HG02623 (cell line): ENCODE results near the gene GPR158.

Source experiments
- ATAC-seq: cut with Tn5 transposase; IDR thresholded peaks from one replicate; pipeline ENCODE4 v1.9.1; 2021; ENCODE audit warnings: moderate library complexity; ENCODE audit not compliant: unreplicated experiment

Gene GPR158

DNA sequence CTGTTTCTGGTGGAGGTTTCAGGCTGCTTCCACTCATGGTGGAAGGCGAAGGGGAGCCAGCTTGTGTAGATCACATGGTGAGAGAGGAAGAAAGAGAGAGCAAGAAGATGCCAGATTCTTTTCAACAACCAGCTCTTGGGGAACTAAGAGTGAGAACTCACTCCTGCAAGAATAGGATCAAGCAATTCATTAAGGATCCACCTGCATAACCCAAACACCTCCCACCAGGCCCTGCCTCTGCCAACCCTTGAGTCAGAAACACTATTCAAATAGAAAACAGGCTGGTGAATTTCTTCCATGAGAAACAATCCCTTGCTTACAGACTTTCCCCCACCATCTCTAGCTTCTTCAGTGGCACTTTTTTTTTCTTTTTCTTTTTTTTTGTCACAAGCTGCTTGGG, 317.2 kb downstream of the GPR158 start:
- no peak for ATAC-seq

DNA sequence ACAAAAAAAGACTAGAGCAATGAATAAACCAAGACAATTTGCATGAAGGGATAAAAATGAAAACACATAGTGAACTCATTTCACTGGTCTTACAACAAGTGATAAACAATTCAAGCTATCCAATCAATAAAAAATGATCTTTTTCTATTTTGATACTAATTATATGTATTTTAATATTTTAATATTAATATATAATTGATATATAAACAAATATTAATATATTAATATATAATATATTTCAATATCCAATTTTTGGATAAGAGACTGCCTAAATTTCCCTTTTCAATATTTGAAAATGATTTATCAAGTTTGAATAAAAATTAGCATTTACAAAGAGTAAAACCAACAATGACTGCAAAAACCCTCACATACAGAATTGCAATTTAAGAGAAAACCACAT, 317.9 kb downstream of the GPR158 start:
- ATAC-seq = no peak

DNA sequence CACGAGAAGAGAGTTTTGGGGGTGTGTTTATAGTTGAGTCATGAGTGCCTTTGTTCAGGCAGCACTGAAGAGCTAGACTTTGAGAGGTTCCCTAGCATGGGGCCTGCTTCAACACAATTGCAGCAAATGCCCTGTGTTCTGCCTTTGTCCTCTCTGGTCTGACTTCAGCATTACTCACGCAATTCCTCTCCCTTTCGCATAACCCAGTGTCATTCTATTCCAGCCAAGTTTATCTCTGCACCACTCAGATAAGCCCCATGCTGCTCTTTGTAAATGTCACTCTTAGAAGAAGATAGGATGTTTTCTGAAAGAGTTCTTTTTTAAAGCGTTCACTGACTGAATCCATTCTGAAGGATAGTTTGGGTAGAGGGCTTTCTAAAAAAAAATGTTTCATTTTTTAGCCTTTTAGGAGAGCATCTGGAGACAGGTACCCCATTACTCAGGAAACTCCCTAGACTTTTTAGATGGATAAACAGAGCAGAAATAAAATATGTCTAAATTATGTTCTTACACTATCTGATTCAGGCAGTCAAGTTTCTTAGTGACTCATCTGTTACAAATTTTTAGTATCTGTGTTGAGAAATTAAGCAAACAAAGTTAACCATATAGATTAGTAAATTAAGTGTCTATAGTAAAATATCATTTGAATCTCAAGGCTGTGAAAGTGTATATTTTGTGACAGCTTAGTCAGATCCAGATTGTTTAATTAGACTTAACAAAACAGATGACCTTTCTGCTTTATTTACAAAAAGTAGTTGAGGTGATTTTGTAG, 318.5 kb downstream of the GPR158 start:
- no peak for ATAC-seq

- no peak for ATAC-seq
Measured at GRCh38 chr10:25497246-25497645, 322.4 kb downstream of the GPR158 start.

- ATAC-seq = no peak
Measured at GRCh38 chr10:25498645-25499044, 323.8 kb downstream of the GPR158 start.

GRCh38 chr10:25501912-25502311, 327.1 kb downstream of the GPR158 start:
- no peak for ATAC-seq

GRCh38 chr10:25502453-25502852, 327.7 kb downstream of the GPR158 start:
- ATAC-seq = no peak

GRCh38 chr10:25504306-25504705, 329.5 kb downstream of the GPR158 start:
- ATAC-seq = no peak

DNA sequence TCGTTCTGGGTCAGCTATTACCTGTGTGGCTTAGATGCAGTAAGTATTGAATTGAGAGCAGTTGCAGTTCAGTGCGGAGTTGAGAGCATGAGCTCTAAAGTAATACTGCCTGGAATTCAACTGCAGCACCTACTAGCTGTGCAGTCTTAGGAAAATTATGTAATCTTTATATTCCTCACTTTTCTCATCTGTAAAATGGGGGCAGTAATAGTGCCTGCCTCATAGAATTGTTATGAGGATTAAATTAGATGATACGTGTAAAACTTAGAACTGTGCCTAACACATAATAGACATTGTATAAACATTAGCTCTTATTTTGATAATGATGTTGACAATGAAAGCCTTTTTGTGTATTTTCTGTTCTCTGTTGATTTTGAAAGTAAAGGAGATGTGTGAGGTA, 330.0 kb downstream of the GPR158 start:
- ATAC-seq = no peak

DNA sequence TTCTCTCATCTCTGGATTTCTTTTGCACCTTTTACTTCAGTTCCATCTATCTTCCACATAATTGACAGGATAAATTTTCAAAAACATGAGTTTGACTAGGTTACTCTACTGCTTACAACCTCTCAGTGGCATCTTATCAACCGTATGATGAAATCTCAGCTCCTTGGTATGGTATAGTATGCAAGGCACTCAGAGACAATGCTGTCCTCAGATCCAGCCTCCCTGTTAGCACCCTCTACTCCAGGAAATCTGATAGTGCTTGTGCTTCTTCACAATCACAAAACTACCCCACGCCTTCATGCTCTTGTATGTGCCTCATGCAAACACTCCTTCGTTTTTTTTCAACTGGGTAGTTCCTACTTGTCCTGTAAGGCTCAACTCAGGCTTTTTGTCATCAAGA, 330.7 kb downstream of the GPR158 start:
- ATAC-seq = no peak

- ATAC-seq = no peak
Measured at GRCh38 chr10:25506821-25507335, 332.1 kb downstream of the GPR158 start.

GRCh38 chr10:25508112-25508815, 333.5 kb downstream of the GPR158 start:
- no peak for ATAC-seq

DNA sequence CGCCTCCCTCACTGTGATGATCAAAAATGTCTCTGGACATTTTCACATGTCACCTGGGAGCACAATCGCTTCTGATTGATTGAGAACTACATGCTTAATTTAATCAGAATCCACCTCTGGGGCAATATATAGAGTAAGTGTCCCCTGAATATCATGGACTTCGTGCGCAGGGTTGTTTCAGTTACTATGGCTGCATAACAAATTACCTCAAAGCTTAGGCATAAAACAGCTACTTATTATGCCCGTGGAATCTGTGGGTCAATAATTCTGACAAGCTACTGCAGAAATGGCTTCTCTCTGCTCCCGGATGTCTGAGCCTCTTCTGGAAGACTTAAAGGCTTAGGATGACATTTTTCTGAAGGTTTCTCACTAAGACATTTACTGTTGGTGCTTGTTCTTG, 334.4 kb downstream of the GPR158 start:
- ATAC-seq = no peak

- no peak for ATAC-seq
Measured at GRCh38 chr10:25522294-25522693, 347.5 kb downstream of the GPR158 start.

DNA sequence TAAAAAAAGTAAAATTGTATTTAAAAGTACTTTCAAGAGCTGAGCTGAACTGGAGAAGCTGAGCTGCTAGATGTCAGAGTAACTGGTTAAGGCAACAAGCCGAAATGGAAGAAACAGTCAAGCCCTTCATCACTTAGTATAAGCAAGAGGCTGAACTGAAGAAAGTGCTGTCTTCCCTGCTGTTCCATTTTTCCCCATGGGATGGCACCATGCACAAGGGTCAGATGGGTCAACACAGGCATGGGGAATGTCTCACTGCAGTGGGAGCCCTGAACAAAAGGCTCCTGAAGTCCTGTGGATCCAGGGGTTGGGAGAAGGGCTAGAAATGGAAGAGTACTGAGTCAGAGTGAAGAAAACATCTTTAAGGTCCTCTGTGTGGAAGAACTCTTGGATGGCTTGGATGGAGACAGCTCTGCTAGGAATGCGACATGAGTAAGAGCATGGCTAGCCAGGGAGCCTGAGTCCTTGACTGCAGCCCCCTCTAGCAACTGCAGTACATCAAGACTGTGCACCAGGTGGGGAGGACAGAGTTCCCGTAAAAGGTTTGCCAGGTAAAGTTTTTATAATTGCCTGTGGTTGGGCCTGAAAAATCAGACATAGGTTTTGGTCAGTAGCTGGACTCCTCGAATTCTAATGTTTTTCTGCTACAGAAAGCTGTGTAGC, 348.3 kb downstream of the GPR158 start:
- ATAC-seq = no peak

- ATAC-seq = no peak
Measured at GRCh38 chr10:25530306-25530705, 355.5 kb downstream of the GPR158 start.

GRCh38 chr10:25531457-25532061, 356.8 kb downstream of the GPR158 start:
- ATAC-seq = no peak

DNA sequence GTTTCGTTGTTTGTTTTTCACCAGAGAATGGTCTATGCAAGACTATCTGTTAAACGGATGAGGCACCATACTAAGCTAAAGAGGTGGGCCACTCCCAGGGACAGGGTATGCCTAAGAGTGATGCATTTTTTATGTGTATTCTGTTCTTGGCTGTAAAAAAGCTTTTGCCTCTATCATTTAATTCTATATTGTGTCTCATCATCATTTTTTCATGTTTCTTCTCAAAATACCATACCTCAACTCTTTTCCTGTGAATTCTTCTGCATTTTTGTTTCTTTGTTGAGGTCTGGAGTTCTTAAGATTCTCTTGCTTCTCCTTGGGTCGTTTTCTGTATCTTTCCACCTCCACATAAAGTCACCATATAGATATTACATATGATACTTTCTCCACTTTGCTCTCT, 357.4 kb downstream of the GPR158 start:
- no peak for ATAC-seq

- no peak for ATAC-seq
Measured at GRCh38 chr10:25536027-25536426, 361.2 kb downstream of the GPR158 start.

GRCh38 chr10:25547382-25547781, 372.6 kb downstream of the GPR158 start:
- ATAC-seq = no peak

GRCh38 chr10:25552283-25552919, 377.6 kb downstream of the GPR158 start:
- no peak for ATAC-seq
